ENCODE measurements around the gene AICDA. TPM values are rescaled to one million over a fixed set of nuclear protein-coding genes. Genes with fewer than 3 reads are reported as not detected.
"Not testable (repeated sequence)": the region's sequence is repeated elsewhere in the genome, so short reads cannot be mapped to it uniquely, and the experiment has no call there.

The AICDA gene
- total and polyA plus RNA-seq, 4 experiments from 2014 or later, result not detected

GRCh38 chr12:8615206-8615605, 2.5 kb upstream of the AICDA start:
- no peaks in the 10 kb centered on the region for H3K27me3 Mint-ChIP-seq
- H3K4me3 Mint-ChIP-seq, result no peak overlapping the region
- ChIA-PET POLR2A (ENCODE audit: partially characterized antibody) (no interaction called here), CTCF (ENCODE audit: partially characterized antibody) (no interaction called here)
- no peak overlapping the region for H3K27ac Mint-ChIP-seq
- H3K27me3 ChIP-seq (ENCODE audit: insufficient read depth, low read length), result no peaks in the 10 kb centered on the region
- intact Hi-C loops (cut with micrococcal nuclease), result no loop called here
- no peaks in the 10 kb centered on the region for H3K36me3 Mint-ChIP-seq
- H3K36me3 ChIP-seq (ENCODE audit: insufficient read depth, low read length), result no peaks in the 10 kb centered on the region
- H3K27ac ChIP-seq (ENCODE audit: low read depth, low read length), result no peak overlapping the region
- no peak for DNase-seq
- H3K4me1 ChIP-seq (ENCODE audit: insufficient read depth, low read length), result no peaks in the 10 kb centered on the region
- no peak overlapping the region for H3K4me3 ChIP-seq (ENCODE audit: low read length in 2 of 2)
- no peaks in the 10 kb centered on the region for H3K9me3 Mint-ChIP-seq
- H3K4me1 Mint-ChIP-seq, result peaks cover 0 to 10% (median 5%) of the 10 kb centered on the region in 4 donors
- H3K9me3 ChIP-seq (ENCODE audit: control insufficient read depth in 1 of 2, low read length in 2 of 2), result no peaks in the 10 kb centered on the region

- POLR2A ChIA-PET (ENCODE audit: partially characterized antibody); H3K36me3 Mint-ChIP-seq: not testable (repeated sequence)
These were observed 1.2 kb upstream of the AICDA start for GRCh38 chr12:8613881-8614280.

DNA sequence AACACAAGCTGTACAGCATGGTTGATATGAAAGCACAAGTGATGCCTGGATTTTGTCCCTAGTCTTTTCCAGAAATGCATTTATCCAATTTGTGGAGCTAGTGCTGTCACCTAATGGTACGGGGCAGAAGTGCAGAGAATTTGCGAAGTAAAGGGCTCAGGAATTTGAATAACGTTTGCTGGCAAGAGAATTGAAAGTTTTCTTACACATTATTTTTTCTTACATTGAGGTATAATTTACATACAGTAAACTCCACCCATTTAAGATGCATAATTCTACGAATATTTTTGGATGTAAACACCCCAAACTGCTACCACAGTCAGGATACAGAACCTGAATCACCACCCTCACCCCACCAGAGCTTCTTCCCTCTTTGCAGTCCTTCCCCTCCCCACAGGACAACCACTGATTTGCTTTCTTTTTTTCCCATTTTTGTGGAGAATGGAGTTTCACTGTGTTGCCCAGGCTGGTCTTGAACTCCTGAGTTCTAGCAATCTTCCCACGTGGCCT, 3.5 kb downstream of the AICDA start:
- ChIA-PET CTCF (ENCODE audit: partially characterized antibody) (interaction anchor here (0.7 to 6.5 kb wide), 23 partner anchors 12 to 427 kb away, joined by 3 to 130 read pairs (median 4); partner anchors contain the start of gene CLEC4E), POLR2A (ENCODE audit: partially characterized antibody) (interaction anchor here (1.8 to 2.7 kb wide), 2 partner anchors 35 to 65 kb away, joined by 10 to 12 read pairs; no protein-coding TSS in a partner anchor)
- intact Hi-C loops (cut with micrococcal nuclease), result loop anchor here (1.0 kb wide), 1 partner anchor 65 kb away; no protein-coding TSS in a partner anchor

More at GRCh38 chr12:8613881-8614280, 1.2 kb upstream of the AICDA start:
- Mint-ChIP-seq H3K4me1 (peaks cover 7 to 19% (median 12%) of the 10 kb centered on the region in 4 donors), H3K27ac (peak overlapping the region in 1 of 7 donors; percentile 53)
- H3K36me3 ChIP-seq (ENCODE audit: insufficient read depth, low read length); H3K27ac ChIP-seq (ENCODE audit: low read depth, low read length); H3K4me1 ChIP-seq (ENCODE audit: insufficient read depth, low read length); DNase-seq; H3K4me3 Mint-ChIP-seq; H3K9me3 Mint-ChIP-seq; H3K4me3 ChIP-seq (ENCODE audit: low read length in 2 of 2); H3K27me3 ChIP-seq (ENCODE audit: insufficient read depth, low read length); intact Hi-C loops (cut with micrococcal nuclease); H3K27me3 Mint-ChIP-seq; H3K9me3 ChIP-seq (ENCODE audit: control insufficient read depth in 1 of 2, low read length in 2 of 2): not testable (repeated sequence)
- CTCF ChIA-PET (ENCODE audit: partially characterized antibody), result interaction anchor here (6.5 kb wide), 1 partner anchor 69 kb away, joined by 130 read pairs; no protein-coding TSS in a partner anchor

DNA sequence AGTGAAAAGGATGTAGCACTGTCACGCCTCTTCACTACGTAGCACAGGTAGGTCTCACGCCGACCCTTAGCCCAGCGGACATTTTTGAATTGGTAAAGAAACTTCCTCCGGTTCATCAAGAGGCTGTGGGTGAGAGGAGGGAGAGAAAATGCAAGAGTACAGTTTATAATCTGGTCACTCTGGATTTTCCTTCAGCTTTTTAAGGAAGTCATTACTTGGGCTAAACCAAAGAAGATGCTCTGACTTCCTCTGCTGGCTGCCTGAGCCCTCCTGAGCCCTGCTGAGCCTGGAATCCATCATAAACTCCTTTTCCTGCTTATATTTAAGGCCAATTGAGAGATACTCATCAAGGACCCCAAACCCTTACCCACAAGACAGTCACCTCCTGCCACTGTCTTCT, 5.8 kb downstream of the AICDA start:
- peaks cover 5% of the 10 kb centered on the region for H3K4me1 ChIP-seq (ENCODE audit: insufficient read depth, low read length)
- Mint-ChIP-seq H3K4me1 (peaks cover 9 to 16% (median 14%) of the 10 kb centered on the region in 4 donors), H3K4me3 (no peak overlapping the region), H3K36me3 (no peaks in the 10 kb centered on the region), H3K9me3 (peaks cover 0 to 3% (median 0%) of the 10 kb centered on the region in 8 donors), H3K27ac (no peak overlapping the region), H3K27me3 (peaks cover 4 to 6% of the 10 kb centered on the region in 2 donors)
- H3K36me3 ChIP-seq (ENCODE audit: insufficient read depth, low read length), result no peaks in the 10 kb centered on the region
- H3K9me3 ChIP-seq (ENCODE audit: control insufficient read depth in 1 of 2, low read length in 2 of 2), result no peaks in the 10 kb centered on the region
- no peak overlapping the region for H3K27ac ChIP-seq (ENCODE audit: low read depth, low read length)
- intact Hi-C loops (cut with micrococcal nuclease), result no loop called here
- H3K27me3 ChIP-seq (ENCODE audit: insufficient read depth, low read length), result no peaks in the 10 kb centered on the region
- POLR2A ChIA-PET (ENCODE audit: partially characterized antibody), result no interaction called here
- CTCF ChIA-PET (ENCODE audit: partially characterized antibody), result interaction anchor here (1.5 kb wide), 1 partner anchor 63 kb away, joined by 6 read pairs; no protein-coding TSS in a partner anchor
- DNase-seq, result no peak
- H3K4me3 ChIP-seq (ENCODE audit: low read length in 2 of 2), result no peak overlapping the region

More for the DNA sequence above, 3.5 kb downstream of the AICDA start:
- Mint-ChIP-seq H3K36me3 (no peaks in the 10 kb centered on the region), H3K4me3 (peak overlapping the region; percentile 52 to 80 (median 72)), H3K9me3 (peaks cover 0 to 1% (median 0%) of the 10 kb centered on the region in 8 donors), H3K27ac (peak overlapping the region in 3 of 7 donors; percentile 3 to 57 (median 38)), H3K4me1 (peaks cover 10 to 21% (median 15%) of the 10 kb centered on the region in 4 donors), H3K27me3 (peaks cover 4% of the 10 kb centered on the region in 2 donors)
- Histone ChIP-seq H3K4me3 (ENCODE audit: low read length in 2 of 2) (no peak overlapping the region), H3K27ac (ENCODE audit: low read depth, low read length) (no peak overlapping the region), H3K9me3 (ENCODE audit: control insufficient read depth in 1 of 2, low read length in 2 of 2) (no peaks in the 10 kb centered on the region), H3K4me1 (ENCODE audit: insufficient read depth, low read length) (peaks cover 5% of the 10 kb centered on the region), H3K27me3 (ENCODE audit: insufficient read depth, low read length) (no peaks in the 10 kb centered on the region), H3K36me3 (ENCODE audit: insufficient read depth, low read length) (no peaks in the 10 kb centered on the region)
- peak in 3 of 5 donors; percentile 2 to 10 (median 6) for DNase-seq

- Mint-ChIP-seq H3K4me1 (peaks cover 9 to 12% (median 11%) of the 10 kb centered on the region in 4 donors), H3K36me3 (no peaks in the 10 kb centered on the region), H3K4me3 (no peak overlapping the region), H3K27me3 (peaks cover 4 to 7% of the 10 kb centered on the region in 2 donors), H3K27ac (no peak overlapping the region), H3K9me3 (peaks cover 0 to 3% (median 0%) of the 10 kb centered on the region in 8 donors)
- intact Hi-C loops (cut with micrococcal nuclease), result no loop called here
- ChIA-PET CTCF (ENCODE audit: partially characterized antibody) (interaction anchor here (0.7 to 1.3 kb wide), 3 partner anchors 13 to 567 kb away, joined by 3 to 7 read pairs (median 3); no protein-coding TSS in a partner anchor), POLR2A (ENCODE audit: partially characterized antibody) (no interaction called here)
- DNase-seq, result no peak
- Histone ChIP-seq H3K4me1 (ENCODE audit: insufficient read depth, low read length) (peaks cover 5% of the 10 kb centered on the region), H3K27me3 (ENCODE audit: insufficient read depth, low read length) (no peaks in the 10 kb centered on the region), H3K36me3 (ENCODE audit: insufficient read depth, low read length) (no peaks in the 10 kb centered on the region), H3K27ac (ENCODE audit: low read depth, low read length) (no peak overlapping the region), H3K9me3 (ENCODE audit: control insufficient read depth in 1 of 2, low read length in 2 of 2) (no peaks in the 10 kb centered on the region), H3K4me3 (ENCODE audit: low read length in 2 of 2) (no peak overlapping the region)
These were observed 7.6 kb downstream of the AICDA start for GRCh38 chr12:8605057-8605456.

- no peak overlapping the region for H3K27ac Mint-ChIP-seq
- no peak overlapping the region for H3K4me3 Mint-ChIP-seq
- peaks cover 4 to 7% of the 10 kb centered on the region in 2 donors for H3K27me3 Mint-ChIP-seq
- CTCF ChIA-PET (ENCODE audit: partially characterized antibody), result interaction anchor here (1.3 kb wide), 1 partner anchor 54 kb away, joined by 3 read pairs; no protein-coding TSS in a partner anchor
- peaks cover 0 to 3% (median 0%) of the 10 kb centered on the region in 8 donors for H3K9me3 Mint-ChIP-seq
- POLR2A ChIA-PET (ENCODE audit: partially characterized antibody), result no interaction called here
- Histone ChIP-seq H3K27ac (ENCODE audit: low read depth, low read length) (no peak overlapping the region), H3K36me3 (ENCODE audit: insufficient read depth, low read length) (no peaks in the 10 kb centered on the region), H3K4me1 (ENCODE audit: insufficient read depth, low read length) (no peaks in the 10 kb centered on the region), H3K27me3 (ENCODE audit: insufficient read depth, low read length) (no peaks in the 10 kb centered on the region), H3K9me3 (ENCODE audit: control insufficient read depth in 1 of 2, low read length in 2 of 2) (no peaks in the 10 kb centered on the region), H3K4me3 (ENCODE audit: low read length in 2 of 2) (no peak overlapping the region)
- peaks cover 2 to 4% (median 2%) of the 10 kb centered on the region in 4 donors for H3K4me1 Mint-ChIP-seq
- no peak for DNase-seq
- no peaks in the 10 kb centered on the region for H3K36me3 Mint-ChIP-seq
- intact Hi-C loops (cut with micrococcal nuclease), result no loop called here
These were observed 8.8 kb downstream of the AICDA start for GRCh38 chr12:8603856-8604255.

DNA sequence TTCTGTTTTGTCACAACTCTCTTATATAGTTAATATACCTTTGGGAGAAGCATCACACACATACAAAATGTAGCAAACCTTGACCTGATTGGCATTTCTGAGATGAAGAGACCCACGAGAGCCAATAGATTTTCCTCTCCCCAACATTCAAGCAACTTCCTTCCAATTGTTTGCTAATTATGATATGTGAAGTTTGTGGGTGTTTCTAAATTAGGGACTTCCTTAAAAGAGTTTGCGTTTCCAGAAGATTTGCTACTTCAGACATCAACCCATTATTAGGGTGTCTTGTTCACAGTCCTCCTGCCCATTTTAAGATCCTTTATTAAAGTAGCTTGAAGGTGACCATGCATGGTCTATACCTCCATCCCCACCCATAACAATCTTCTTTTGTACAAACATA, 9.4 kb downstream of the AICDA start:
- intact Hi-C loops (cut with micrococcal nuclease), result no loop called here
- no peaks in the 10 kb centered on the region for H3K27me3 ChIP-seq (ENCODE audit: insufficient read depth, low read length)
- CTCF ChIA-PET (ENCODE audit: partially characterized antibody), result interaction anchor here (0.7 to 3.3 kb wide), 3 partner anchors 54 to 458 kb away, joined by 3 to 12 read pairs (median 3); no protein-coding TSS in a partner anchor

More for the DNA sequence above, 9.4 kb downstream of the AICDA start:
- Mint-ChIP-seq H3K4me3 (no peak overlapping the region), H3K36me3 (no peaks in the 10 kb centered on the region), H3K4me1 (peaks cover 0 to 2% (median 0%) of the 10 kb centered on the region in 4 donors), H3K27ac (no peak overlapping the region), H3K27me3 (peaks cover 4 to 7% of the 10 kb centered on the region in 2 donors), H3K9me3 (peaks cover 0 to 3% (median 0%) of the 10 kb centered on the region in 8 donors)
- no peaks in the 10 kb centered on the region for H3K36me3 ChIP-seq (ENCODE audit: insufficient read depth, low read length)
- no peaks in the 10 kb centered on the region for H3K9me3 ChIP-seq (ENCODE audit: control insufficient read depth in 1 of 2, low read length in 2 of 2)
- DNase-seq, result no peak
- H3K4me3 ChIP-seq (ENCODE audit: low read length in 2 of 2), result no peak overlapping the region
- no peak overlapping the region for H3K27ac ChIP-seq (ENCODE audit: low read depth, low read length)
- POLR2A ChIA-PET (ENCODE audit: partially characterized antibody), result no interaction called here
- no peaks in the 10 kb centered on the region for H3K4me1 ChIP-seq (ENCODE audit: insufficient read depth, low read length)

All from CD4-positive, alpha-beta memory T cell (primary cell).